HFFc6 (cell line): ENCODE measurements around the gene PFKFB3. TPM values are rescaled to one million over a fixed set of nuclear protein-coding genes. Genes with fewer than 3 reads are reported as not detected.
"Not testable (repeated sequence)": the region's sequence is repeated elsewhere in the genome, so short reads cannot be mapped to it uniquely, and the experiment has no call there.

Experiments used
- DNase-seq: peaks from one replicate; pipeline ENCODE4 v3.0.0-alpha.2; 2018
- H3K27ac Mint-ChIP-seq: 2 replicates; pipeline ENCODE4 v1.8.0; 2020; ENCODE audit warnings: mild to moderate bottlenecking, mixed read lengths
- H3K27me3 Mint-ChIP-seq: 2 replicates; pipeline ENCODE4 v1.8.0; 2021; ENCODE audit warnings: mild to moderate bottlenecking, moderate library complexity, mixed read lengths; ENCODE audit not compliant: insufficient read depth
- H3K36me3 Mint-ChIP-seq: 2 replicates; pipeline ENCODE4 v1.8.0; 2021; ENCODE audit warnings: low read depth, mixed read lengths
- H3K4me1 Mint-ChIP-seq: 2 replicates; pipeline ENCODE4 v1.8.0; 2020; ENCODE audit warnings: low read depth, mixed read lengths
- H3K4me3 Mint-ChIP-seq: 2 replicates; pipeline ENCODE4 v1.8.0; 2020; ENCODE audit warnings: mild to moderate bottlenecking, moderate library complexity, mixed read lengths
- H3K9me3 Mint-ChIP-seq: 2 replicates; pipeline ENCODE4 v1.8.0; 2020; ENCODE audit warnings: mild to moderate bottlenecking, mixed read lengths
- total RNA-seq, 6 experiments: library from RNA; stranded (reverse); fragmentation: NEBNext Ultra II Directional; extraction: Animal tissue kit (Norgen Biotek cat#: 25700); gene quantifications; 2 replicates in 1 of 6; 3 replicates in 5 of 6; pipeline ENCODE4 v1.2.3, GENCODE V29; 2021
- TF ChIP-seq, protein P1 (sequence below): fragments of 200-600 bp; sonication (generic); IDR thresholded peaks from 2 replicates; pipeline ENCODE4 v1.5.0; 2021; ENCODE audit warnings: antibody characterized with exemption, mild to moderate bottlenecking

Gene PFKFB3
- total RNA-seq, 6 experiments from 2014 or later = 25.4 to 34.6 (median 28.7) TPM

DNA sequence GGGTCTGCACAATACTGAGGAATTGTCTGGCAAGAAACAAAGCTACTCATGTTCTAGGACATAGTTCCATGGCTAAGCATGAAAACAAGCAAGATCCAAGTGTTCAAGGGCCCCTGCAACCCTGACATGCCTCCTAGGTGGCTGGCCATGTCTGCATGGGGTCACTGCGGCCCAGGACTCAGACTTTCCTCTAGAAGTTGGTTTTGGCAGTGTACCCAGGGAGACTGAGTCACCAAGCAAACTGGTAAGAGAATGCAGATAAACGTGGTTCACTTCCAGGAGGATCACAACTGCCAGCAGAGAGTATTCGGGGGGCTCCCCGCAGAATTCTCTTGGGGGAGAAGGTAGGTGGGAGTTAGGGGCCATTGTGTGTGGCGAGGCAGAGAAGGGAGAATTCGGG is 7.4 kb upstream of the PFKFB3 start:
- H3K4me3 Mint-ChIP-seq = no peak overlapping the region
- no peak for DNase-seq
- TF ChIP-seq, protein P1, sequence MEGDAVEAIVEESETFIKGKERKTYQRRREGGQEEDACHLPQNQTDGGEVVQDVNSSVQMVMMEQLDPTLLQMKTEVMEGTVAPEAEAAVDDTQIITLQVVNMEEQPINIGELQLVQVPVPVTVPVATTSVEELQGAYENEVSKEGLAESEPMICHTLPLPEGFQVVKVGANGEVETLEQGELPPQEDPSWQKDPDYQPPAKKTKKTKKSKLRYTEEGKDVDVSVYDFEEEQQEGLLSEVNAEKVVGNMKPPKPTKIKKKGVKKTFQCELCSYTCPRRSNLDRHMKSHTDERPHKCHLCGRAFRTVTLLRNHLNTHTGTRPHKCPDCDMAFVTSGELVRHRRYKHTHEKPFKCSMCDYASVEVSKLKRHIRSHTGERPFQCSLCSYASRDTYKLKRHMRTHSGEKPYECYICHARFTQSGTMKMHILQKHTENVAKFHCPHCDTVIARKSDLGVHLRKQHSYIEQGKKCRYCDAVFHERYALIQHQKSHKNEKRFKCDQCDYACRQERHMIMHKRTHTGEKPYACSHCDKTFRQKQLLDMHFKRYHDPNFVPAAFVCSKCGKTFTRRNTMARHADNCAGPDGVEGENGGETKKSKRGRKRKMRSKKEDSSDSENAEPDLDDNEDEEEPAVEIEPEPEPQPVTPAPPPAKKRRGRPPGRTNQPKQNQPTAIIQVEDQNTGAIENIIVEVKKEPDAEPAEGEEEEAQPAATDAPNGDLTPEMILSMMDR = no peak
- H3K9me3 Mint-ChIP-seq = no peaks in the 10 kb centered on the region
- H3K36me3 Mint-ChIP-seq = no peaks in the 10 kb centered on the region
- no peak overlapping the region for H3K27ac Mint-ChIP-seq
- no peaks in the 10 kb centered on the region for H3K27me3 Mint-ChIP-seq
- H3K4me1 Mint-ChIP-seq = peaks cover 21% of the 10 kb centered on the region

DNA sequence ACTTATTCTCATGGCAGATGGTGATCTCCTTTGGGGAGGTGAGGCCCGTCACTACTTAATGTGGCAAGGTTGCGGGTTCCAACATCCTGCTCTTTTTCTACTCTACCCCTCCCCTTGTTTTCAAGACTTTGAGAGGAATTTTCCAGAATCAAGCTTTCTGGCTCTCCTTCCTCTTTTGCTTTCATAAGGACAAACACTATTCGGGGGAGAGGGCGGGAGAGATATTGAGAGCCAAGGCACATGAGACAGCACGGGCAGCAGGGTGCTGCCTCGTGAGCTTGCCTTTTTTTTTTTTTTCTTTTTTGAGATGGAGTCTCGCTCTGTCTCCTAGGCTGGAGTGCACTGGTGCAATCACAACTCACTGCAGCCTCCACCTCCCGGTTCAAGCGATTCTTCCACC is 6.9 kb upstream of the PFKFB3 start:
- H3K27ac Mint-ChIP-seq = no peak overlapping the region
- no peaks in the 10 kb centered on the region for H3K27me3 Mint-ChIP-seq
- H3K4me1 Mint-ChIP-seq = peaks cover 25% of the 10 kb centered on the region
- no peaks in the 10 kb centered on the region for H3K9me3 Mint-ChIP-seq
- TF ChIP-seq, protein P1 = no peak
- H3K36me3 Mint-ChIP-seq = no peaks in the 10 kb centered on the region
- DNase-seq = no peak
- no peak overlapping the region for H3K4me3 Mint-ChIP-seq

DNA sequence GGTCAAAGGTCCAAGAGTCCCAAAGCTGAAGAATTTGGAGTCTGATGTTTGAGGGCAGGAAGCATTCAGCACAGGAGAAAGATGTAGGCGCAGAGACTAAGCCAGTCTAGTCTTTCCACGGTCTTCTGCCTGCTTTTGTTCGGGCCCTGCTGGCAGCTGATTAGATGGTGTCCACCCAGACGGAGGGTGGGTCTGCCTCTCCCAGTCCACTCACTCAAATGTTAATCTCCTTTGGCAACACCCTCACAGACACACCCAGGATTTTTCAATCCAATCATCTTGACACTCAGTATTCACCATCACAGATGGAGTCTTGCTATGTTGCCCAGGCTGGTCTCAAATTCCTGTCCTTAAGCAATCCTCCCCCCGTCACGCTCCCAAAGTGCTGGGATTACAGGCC is 6.2 kb upstream of the PFKFB3 start:
- not testable (repeated sequence) for H3K27me3 Mint-ChIP-seq, DNase-seq, H3K36me3 Mint-ChIP-seq, H3K9me3 Mint-ChIP-seq, H3K27ac Mint-ChIP-seq, H3K4me3 Mint-ChIP-seq
- H3K4me1 Mint-ChIP-seq = peaks cover 27% of the 10 kb centered on the region

DNA sequence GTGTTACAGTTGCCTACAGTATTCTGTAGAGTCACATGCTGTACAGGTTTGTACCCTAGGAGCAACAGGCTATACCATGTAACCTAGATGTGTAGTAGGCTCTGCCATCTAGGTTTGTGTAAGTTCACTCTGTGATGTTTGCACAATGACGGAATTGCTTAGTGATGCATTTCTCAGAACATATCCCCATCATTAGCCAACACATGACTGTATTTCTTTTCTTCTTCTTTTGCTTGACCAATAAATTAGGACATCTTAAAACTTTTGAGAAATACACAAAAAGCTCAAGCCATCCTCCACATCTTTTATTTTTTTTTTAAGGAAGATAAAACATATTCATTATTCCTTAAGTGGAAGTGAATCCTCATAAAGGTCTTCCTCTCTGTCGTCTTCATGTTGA is 5.4 kb upstream of the PFKFB3 start:
- Mint-ChIP-seq H3K9me3 (no peaks in the 10 kb centered on the region), H3K4me1 (peaks cover 29% of the 10 kb centered on the region), H3K27me3 (no peaks in the 10 kb centered on the region), H3K36me3 (no peaks in the 10 kb centered on the region), H3K4me3 (no peak overlapping the region), H3K27ac (no peak overlapping the region)
- DNase-seq = no peak
- TF ChIP-seq, protein P1 = no peak

DNA sequence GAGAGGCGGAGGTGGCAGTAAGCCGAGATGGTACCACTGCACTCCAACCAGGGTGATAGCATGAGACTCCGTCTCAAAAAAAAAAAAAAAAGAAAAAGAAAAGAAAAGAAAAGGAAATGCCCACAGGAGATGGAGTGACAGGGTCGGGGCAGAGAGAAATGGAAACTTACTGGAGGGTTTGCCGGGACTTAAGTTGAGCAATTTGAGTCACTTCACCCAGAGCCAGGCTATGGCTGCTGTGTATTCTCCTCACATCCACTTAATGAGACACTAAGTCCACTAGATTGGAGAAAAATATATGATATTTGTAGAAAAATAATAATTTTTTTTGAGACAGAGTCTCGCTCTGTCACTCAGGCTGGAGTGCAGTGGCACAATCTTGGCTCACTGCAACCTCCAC is 4.6 kb upstream of the PFKFB3 start:
- TF ChIP-seq, protein P1 = no peak
- peaks cover 24% of the 10 kb centered on the region for H3K4me1 Mint-ChIP-seq
- H3K4me3 Mint-ChIP-seq = no peak overlapping the region
- DNase-seq = no peak
- H3K27ac Mint-ChIP-seq = no peak overlapping the region
- H3K27me3 Mint-ChIP-seq = no peaks in the 10 kb centered on the region
- no peaks in the 10 kb centered on the region for H3K9me3 Mint-ChIP-seq
- no peaks in the 10 kb centered on the region for H3K36me3 Mint-ChIP-seq

DNA sequence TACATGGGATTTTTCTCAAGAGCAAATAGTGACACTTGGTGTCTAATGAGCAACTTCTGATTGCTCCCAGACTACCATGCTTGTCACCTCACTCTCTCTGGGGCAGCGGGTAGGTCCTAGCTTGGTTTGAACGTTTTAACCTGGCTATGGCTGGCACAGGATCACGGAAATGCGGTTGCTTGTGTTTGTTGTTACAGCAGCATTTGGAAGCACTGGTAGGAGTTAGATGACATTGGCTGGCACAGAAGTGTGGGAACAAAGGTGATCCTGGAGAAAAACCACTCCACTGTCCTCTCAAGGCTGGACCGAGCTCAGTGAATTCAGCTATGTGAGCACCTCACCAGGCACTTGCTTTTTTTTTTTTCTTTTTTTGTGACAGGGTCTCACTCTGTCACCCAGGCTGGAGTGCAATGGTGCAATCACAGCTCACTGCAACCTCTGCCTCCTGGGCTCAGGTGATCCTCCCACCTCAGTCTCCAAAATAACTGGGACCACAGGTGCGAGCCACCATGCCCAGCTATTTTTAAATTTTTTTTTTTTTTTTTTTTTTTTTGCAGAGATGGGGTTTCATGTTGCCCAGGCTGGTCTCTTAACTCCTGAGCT is 3.5 kb upstream of the PFKFB3 start:
- Mint-ChIP-seq H3K27ac (no peak overlapping the region), H3K27me3 (no peaks in the 10 kb centered on the region), H3K36me3 (no peaks in the 10 kb centered on the region), H3K9me3 (no peaks in the 10 kb centered on the region), H3K4me3 (no peak overlapping the region), H3K4me1 (peaks cover 24% of the 10 kb centered on the region)
- TF ChIP-seq, protein P1 = no peak
- no peak for DNase-seq
